H9 (cell line): Measurements from ENCODE around the gene NRG2. TPM values are rescaled to one million over a fixed set of nuclear protein-coding genes. Genes with fewer than 3 reads are reported as not detected.

ENCODE experiments used
- DNase-seq: peaks from one replicate; pipeline ENCODE4 v3.0.0-alpha.2; 2017
- H2AFZ ChIP-seq: one replicate; pipeline ENCODE4 v1.6.1; 2013; ENCODE audit warnings: mild to moderate bottlenecking, low read length, control low read depth, moderate library complexity
- H2AK5ac ChIP-seq: 2 replicates; pipeline ENCODE4 v1.6.1; 2013; ENCODE audit warnings: low read length, control low read depth, mixed read lengths; ENCODE audit not compliant: insufficient read length
- H2BK120ac ChIP-seq: one replicate; pipeline ENCODE4 v1.6.1; 2013; ENCODE audit warnings: low read depth, mild to moderate bottlenecking, low read length, control low read depth, inconsistent platforms; ENCODE audit not compliant: poor library complexity, severe bottlenecking
- H2BK12ac ChIP-seq: 2 replicates; pipeline ENCODE4 v1.6.1; 2013; ENCODE audit warnings: low read length, control low read depth, mixed read lengths, low read depth; ENCODE audit not compliant: insufficient read length
- H2BK15ac ChIP-seq: 2 replicates; pipeline ENCODE4 v1.6.1; 2013; ENCODE audit warnings: low read depth, low read length, control low read depth
- H2BK20ac ChIP-seq: one replicate; pipeline ENCODE4 v1.6.1; 2013; ENCODE audit warnings: low read depth, mild to moderate bottlenecking, low read length, control low read depth, inconsistent platforms; ENCODE audit not compliant: poor library complexity, severe bottlenecking
- H2BK5ac ChIP-seq: 2 replicates; pipeline ENCODE4 v1.6.1; 2013; ENCODE audit warnings: low read length, control low read depth, mixed read lengths; ENCODE audit not compliant: insufficient read length
- H3K14ac ChIP-seq: 2 replicates; pipeline ENCODE4 v1.6.1; 2013; ENCODE audit warnings: low read length, control low read depth; ENCODE audit not compliant: insufficient read depth
- H3K18ac ChIP-seq: 2 replicates; pipeline ENCODE4 v1.6.1; 2013; ENCODE audit warnings: low read depth, mild to moderate bottlenecking, mixed read lengths, low read length, control low read depth; ENCODE audit not compliant: insufficient read length
- H3K23ac ChIP-seq: 2 replicates; pipeline ENCODE4 v1.6.1; 2013; ENCODE audit warnings: low read length, control low read depth, mixed read lengths, low read depth; ENCODE audit not compliant: insufficient read length
- H3K23me2 ChIP-seq: 2 replicates; pipeline ENCODE4 v1.6.1; 2013; ENCODE audit warnings: low read depth, mild to moderate bottlenecking, mixed read lengths, low read length, control low read depth; ENCODE audit not compliant: insufficient read length, poor library complexity, severe bottlenecking
- H3K27ac ChIP-seq: 2 replicates; pipeline ENCODE4 v1.5.1; 2013; ENCODE audit warnings: low read length, control low read depth, mixed read lengths, low read depth; ENCODE audit not compliant: insufficient read length
- H3K27me3 ChIP-seq: 2 replicates; pipeline ENCODE4 v1.6.1; 2013; ENCODE audit warnings: low read length, control low read depth, inconsistent platforms; ENCODE audit not compliant: insufficient read depth
- H3K4ac ChIP-seq: 2 replicates; pipeline ENCODE4 v1.6.1; 2013; ENCODE audit warnings: low read depth, mild to moderate bottlenecking, control low read depth, inconsistent platforms, low read length, moderate library complexity
- H3K4me1 ChIP-seq: 2 replicates; pipeline ENCODE4 v1.6.1; 2013; ENCODE audit warnings: low read length, control low read depth, inconsistent platforms; ENCODE audit not compliant: insufficient read depth
- H3K4me2 ChIP-seq: 2 replicates; pipeline ENCODE4 v1.6.1; 2013; ENCODE audit warnings: low read length, control low read depth, mixed read lengths; ENCODE audit not compliant: insufficient read length, insufficient read depth
- H3K56ac ChIP-seq: 2 replicates; pipeline ENCODE4 v1.6.1; 2013; ENCODE audit warnings: low read depth, mild to moderate bottlenecking, mixed read lengths, low read length, control low read depth; ENCODE audit not compliant: insufficient read length
- H3K79me1 ChIP-seq: 2 replicates; pipeline ENCODE4 v1.6.1; 2013; ENCODE audit warnings: low read depth, mild to moderate bottlenecking, moderate library complexity, low read length, control low read depth, inconsistent platforms; ENCODE audit not compliant: insufficient read depth, poor library complexity, severe bottlenecking
- H3K79me2 ChIP-seq: 2 replicates; pipeline ENCODE4 v1.6.1; 2013; ENCODE audit warnings: low read length, control low read depth, inconsistent platforms; ENCODE audit not compliant: insufficient read depth
- H3K9ac ChIP-seq: 2 replicates; pipeline ENCODE4 v1.6.1; 2013; ENCODE audit warnings: low read length, control low read depth, mixed read lengths; ENCODE audit not compliant: insufficient read length; ENCODE audit errors: extremely low read depth
- H3K9me3 ChIP-seq: one replicate; pipeline ENCODE4 v1.6.1; 2013; ENCODE audit warnings: low read depth, low read length, inconsistent platforms; ENCODE audit not compliant: control insufficient read depth
- H3T11ph ChIP-seq: one replicate; pipeline ENCODE4 v1.6.1; 2013; ENCODE audit warnings: mild to moderate bottlenecking, low read length, control low read depth, inconsistent platforms
- H4K20me1 ChIP-seq: one replicate; pipeline ENCODE4 v1.6.1; 2013; ENCODE audit not compliant: control insufficient read depth, insufficient read length, insufficient read depth
- H4K5ac ChIP-seq: 2 replicates; pipeline ENCODE4 v1.6.1; 2013; ENCODE audit warnings: low read depth, mild to moderate bottlenecking, mixed read lengths, low read length, control low read depth; ENCODE audit not compliant: insufficient read length
- H4K8ac ChIP-seq: replicated peaks from 2 replicates; pipeline ENCODE4 v1.6.1; 2013; ENCODE audit warnings: low read length, control low read depth, mixed read lengths, low read depth; ENCODE audit not compliant: insufficient read length
- H4K91ac ChIP-seq: 2 replicates; pipeline ENCODE4 v1.6.1; 2013; ENCODE audit warnings: low read depth, mild to moderate bottlenecking, moderate library complexity, mixed read lengths, low read length, control low read depth; ENCODE audit not compliant: insufficient read length
- H3K27ac Mint-ChIP-seq, 3 experiments: 2 replicates in 2 of 3; 3 replicates in 1 of 3; pipeline ENCODE4 v1.8.0; 2020 to 2021; ENCODE audit warnings: mixed read lengths in 3 of 3, mild to moderate bottlenecking in 1 of 3, moderate library complexity in 1 of 3
- H3K27me3 Mint-ChIP-seq: 2 replicates; pipeline ENCODE4 v1.8.0; 2021; ENCODE audit warnings: low read depth, mild to moderate bottlenecking, moderate library complexity, mixed read lengths
- H3K36me3 Mint-ChIP-seq, 3 experiments: 2 replicates in 2 of 3; 3 replicates in 1 of 3; pipeline ENCODE4 v1.8.0; 2020 to 2021; ENCODE audit warnings: low read depth in 3 of 3, mixed read lengths in 3 of 3; ENCODE audit not compliant: insufficient read depth in 1 of 3
- H3K4me1 Mint-ChIP-seq, 2 experiments: 2 replicates each; pipeline ENCODE4 v1.8.0; 2020; ENCODE audit warnings: mixed read lengths in 2 of 2
- H3K4me3 Mint-ChIP-seq, 2 experiments: 2 replicates in 1 of 2; 3 replicates in 1 of 2; pipeline ENCODE4 v1.8.0; 2020 to 2021; ENCODE audit warnings: mild to moderate bottlenecking in 2 of 2, mixed read lengths in 2 of 2, moderate library complexity in 1 of 2
- H3K9me3 Mint-ChIP-seq, 2 experiments: 2 replicates in 1 of 2; 3 replicates in 1 of 2; pipeline ENCODE4 v1.8.0; 2020; ENCODE audit warnings: mild to moderate bottlenecking in 2 of 2, mixed read lengths in 2 of 2, moderate library complexity in 1 of 2
- WGBS: extraction: QIAGEN DNeasy Blood & Tissue Kit; methylation state at CpG from one replicate; pipeline ENCODE4 v1.1.7; 2013; ENCODE audit warnings: missing lambda C conversion rate, low lambda C conversion rate, mixed read lengths; ENCODE audit not compliant: insufficient read length; ENCODE audit errors: extremely low coverage; 5-methylcytosine and 5-hydroxymethylcytosine counted together
- total RNA-seq: library from RNA; stranded (reverse); gene quantifications from 2 replicates; pipeline ENCODE4 v1.2.1, GENCODE V29; 2021
- TF ChIP-seq, protein P1 (sequence below): fragments of 200-600 bp; sonication (generic); conservative IDR thresholded peaks from 3 replicates; pipeline ENCODE4 v1.8.0; 2021; ENCODE audit warnings: antibody characterized with exemption, mild to moderate bottlenecking

NRG2 gene
- total RNA-seq, 1 experiment from 2014 or later = not detected

DNA sequence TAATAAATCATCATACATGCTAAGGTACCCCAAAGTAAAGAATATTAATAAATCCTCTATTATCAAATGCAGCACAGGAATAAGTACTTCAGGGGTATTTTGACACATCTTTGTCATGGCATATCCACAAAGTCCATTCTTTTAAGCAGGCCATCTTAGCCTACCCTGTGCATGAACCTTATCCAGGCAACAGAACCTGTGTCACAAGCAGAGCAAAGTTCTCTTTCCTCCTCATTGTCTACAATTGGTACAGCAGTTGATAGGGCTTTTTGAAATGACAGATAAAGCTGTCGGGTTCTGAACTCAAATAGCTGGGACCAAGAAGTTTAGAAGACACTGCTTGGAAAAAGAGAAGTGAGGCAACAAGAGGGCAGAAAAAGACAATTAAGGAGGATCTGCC, 40.0 kb upstream of the NRG2 start:
- H4K91ac ChIP-seq = no peak overlapping the region
- Mint-ChIP-seq H3K36me3 (no peaks in the 10 kb centered on the region), H3K27ac (no peak overlapping the region), H3K9me3 (no peaks in the 10 kb centered on the region), H3K4me3 (no peak overlapping the region), H3K4me1 (peaks cover 4% of the 10 kb centered on the region in 2 experiments; a peak in 3 of 4 replicates), H3K27me3 (peaks cover 63% of the 10 kb centered on the region)
- TF ChIP-seq, protein P1, sequence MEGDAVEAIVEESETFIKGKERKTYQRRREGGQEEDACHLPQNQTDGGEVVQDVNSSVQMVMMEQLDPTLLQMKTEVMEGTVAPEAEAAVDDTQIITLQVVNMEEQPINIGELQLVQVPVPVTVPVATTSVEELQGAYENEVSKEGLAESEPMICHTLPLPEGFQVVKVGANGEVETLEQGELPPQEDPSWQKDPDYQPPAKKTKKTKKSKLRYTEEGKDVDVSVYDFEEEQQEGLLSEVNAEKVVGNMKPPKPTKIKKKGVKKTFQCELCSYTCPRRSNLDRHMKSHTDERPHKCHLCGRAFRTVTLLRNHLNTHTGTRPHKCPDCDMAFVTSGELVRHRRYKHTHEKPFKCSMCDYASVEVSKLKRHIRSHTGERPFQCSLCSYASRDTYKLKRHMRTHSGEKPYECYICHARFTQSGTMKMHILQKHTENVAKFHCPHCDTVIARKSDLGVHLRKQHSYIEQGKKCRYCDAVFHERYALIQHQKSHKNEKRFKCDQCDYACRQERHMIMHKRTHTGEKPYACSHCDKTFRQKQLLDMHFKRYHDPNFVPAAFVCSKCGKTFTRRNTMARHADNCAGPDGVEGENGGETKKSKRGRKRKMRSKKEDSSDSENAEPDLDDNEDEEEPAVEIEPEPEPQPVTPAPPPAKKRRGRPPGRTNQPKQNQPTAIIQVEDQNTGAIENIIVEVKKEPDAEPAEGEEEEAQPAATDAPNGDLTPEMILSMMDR = no peak
- no peak overlapping the region for H2AK5ac ChIP-seq
- H3K23ac ChIP-seq = no peak overlapping the region
- no peaks in the 10 kb centered on the region for H3K23me2 ChIP-seq
- no peak overlapping the region for H3K4me2 ChIP-seq
- H3K14ac ChIP-seq = no peak overlapping the region
- no CpG with 5 or more reads among the region's 1 CpG for WGBS
- H2BK15ac ChIP-seq = no peak overlapping the region
- no peak overlapping the region for H3K4ac ChIP-seq
- H4K8ac ChIP-seq = no peak overlapping the region
- H3K4me1 ChIP-seq = no peaks in the 10 kb centered on the region
- H2BK12ac ChIP-seq = no peak overlapping the region
- no peak overlapping the region for H2BK120ac ChIP-seq
- H3K79me1 ChIP-seq = no peaks in the 10 kb centered on the region
- no peak overlapping the region for H3K9ac ChIP-seq
- no peak overlapping the region for H4K5ac ChIP-seq
- no peaks in the 10 kb centered on the region for H3K27me3 ChIP-seq
- H2BK20ac ChIP-seq = no peak overlapping the region
- DNase-seq = no peak
- H3K27ac ChIP-seq = no peak overlapping the region
- no peaks in the 10 kb centered on the region for H4K20me1 ChIP-seq
- no peak overlapping the region for H3K18ac ChIP-seq
- no peak overlapping the region for H2AFZ ChIP-seq
- no peak overlapping the region for H3T11ph ChIP-seq
- H2BK5ac ChIP-seq = no peak overlapping the region
- no peak overlapping the region for H3K56ac ChIP-seq
- no peaks in the 10 kb centered on the region for H3K79me2 ChIP-seq
- H3K9me3 ChIP-seq = no peaks in the 10 kb centered on the region
